Astrocyte of the cerebellum (primary cell): ENCODE data around the gene PRRG1.

Source experiments
- DNase-seq: peaks from one replicate; pipeline ENCODE4 v3.0.0-alpha.2; 2011; ENCODE audit warnings: low read depth
- H3K4me3 ChIP-seq: 2 replicates; pipeline ENCODE4 v1.5.1; 2011; ENCODE audit warnings: mild to moderate bottlenecking, low read depth, low read length, moderate library complexity
- CTCF ChIP-seq: IDR thresholded peaks from 2 replicates; pipeline ENCODE4 v1.5.1; 2012; ENCODE audit warnings: low read length, low read depth, moderate library complexity, mild to moderate bottlenecking; ENCODE audit errors: missing control alignments
- in situ Hi-C: cut with HindIII; loops from 2 replicates; pipeline ENCODE4 v1.10.0; 2017; ENCODE audit warnings: low sequenced_read_pairs

Gene PRRG1

DNA sequence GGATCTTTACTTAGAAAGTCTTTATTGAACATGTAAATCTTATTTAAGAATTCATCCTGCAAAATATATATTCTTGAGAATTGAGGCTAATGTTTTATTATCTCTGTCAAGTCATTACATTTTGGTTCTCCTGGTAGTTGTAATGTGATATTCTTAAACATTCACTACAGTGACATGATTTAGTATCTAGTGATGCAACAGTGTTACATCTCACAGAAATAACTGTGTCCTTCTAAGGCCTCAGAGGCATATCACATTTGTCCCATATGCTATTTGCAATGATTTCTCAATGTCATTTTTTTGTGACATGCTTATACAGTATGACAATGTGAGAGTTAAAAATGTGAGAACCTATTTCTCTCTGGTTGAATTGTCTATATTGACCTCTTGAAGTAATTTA, 34.1 kb downstream of the PRRG1 start:
- TF ChIP-seq CTCF = no peak
- in situ Hi-C loops = no loop called here
- no peak overlapping the region for H3K4me3 ChIP-seq
- no peak for DNase-seq

GRCh38 chrX:37388413-37388812, 39.2 kb downstream of the PRRG1 start:
- no peak for TF ChIP-seq CTCF
- in situ Hi-C loops = no loop called here
- H3K4me3 ChIP-seq = no peak overlapping the region
- no peak for DNase-seq

DNA sequence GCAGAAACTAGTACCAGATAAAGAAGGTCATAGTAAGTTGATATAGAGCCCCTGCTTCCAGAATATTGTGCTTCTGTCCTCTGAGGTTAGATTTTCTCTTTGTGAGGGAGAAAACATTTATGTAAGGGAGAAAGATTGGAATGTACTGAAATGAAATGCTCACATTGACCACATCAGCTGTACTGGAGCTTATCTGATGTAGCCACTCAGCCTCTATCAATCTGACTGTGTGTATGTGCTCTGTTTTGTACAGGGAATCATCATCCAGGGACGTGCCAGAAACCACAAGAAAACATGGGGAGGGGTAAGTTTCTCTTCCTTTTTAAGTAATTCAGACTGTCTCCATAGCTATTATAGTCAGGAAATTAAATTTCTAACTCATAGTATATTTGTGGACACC, 56.8 kb downstream of the PRRG1 start:
- DNase-seq = peak; percentile 53
- in situ Hi-C loops = no loop called here
- no peak for TF ChIP-seq CTCF
- H3K4me3 ChIP-seq = no peak overlapping the region

DNA sequence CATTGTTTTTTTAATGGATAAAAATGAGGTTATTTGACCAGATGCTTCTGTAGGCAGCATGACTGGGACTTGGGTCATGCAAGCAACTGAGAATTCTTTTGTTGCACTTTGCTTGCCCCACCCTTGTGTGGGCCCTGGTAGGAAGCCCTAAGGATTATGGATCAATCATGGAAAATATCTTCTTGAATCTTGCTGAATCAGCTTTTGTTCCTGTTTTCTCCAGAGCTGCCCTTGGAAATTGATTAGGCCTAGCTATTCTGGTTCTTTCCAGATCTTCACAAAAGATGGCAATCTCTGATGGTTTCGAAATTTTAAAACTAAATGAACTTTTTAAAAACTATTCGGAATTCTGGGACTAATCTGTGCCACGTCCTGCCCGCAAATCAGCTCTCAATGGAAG, 58.6 kb downstream of the PRRG1 start:
- no peak for TF ChIP-seq CTCF
- no peak for DNase-seq
- no peak overlapping the region for H3K4me3 ChIP-seq
- in situ Hi-C loops = no loop called here

GRCh38 chrX:37409278-37409677, 60.1 kb downstream of the PRRG1 start:
- in situ Hi-C loops = no loop called here
- no peak for TF ChIP-seq CTCF
- no peak for DNase-seq
- no peak overlapping the region for H3K4me3 ChIP-seq

- no peak for TF ChIP-seq CTCF
- in situ Hi-C loops = no loop called here
- H3K4me3 ChIP-seq = no peak overlapping the region
- DNase-seq = no peak
Observed at GRCh38 chrX:37420185-37420584, 71.0 kb downstream of the PRRG1 start.

- in situ Hi-C loops = no loop called here
- no peak for DNase-seq
- TF ChIP-seq CTCF = no peak
- no peak overlapping the region for H3K4me3 ChIP-seq
Observed at GRCh38 chrX:37420756-37421155, 71.6 kb downstream of the PRRG1 start.
